ENCODE results near the gene SYNJ2BP.

- TF ChIP-seq CTCF (conservative IDR thresholded peaks at IDR 0.05; ENCODE audit: low read length) (no peak), EZH2phosphoT487 (IDR thresholded peaks at IDR 0.05; ENCODE audit: borderline replicate concordance, low read depth, low read length) (no peak)
Measured at GRCh38 chr14:70382536-70382935, 34.4 kb downstream of the SYNJ2BP start.

Measured in OCI-LY7 (cell line).